HG02588 (cell line): ENCODE measurements around the gene RETREG1.
"Not testable (repeated sequence)": the region's sequence is repeated elsewhere in the genome, so short reads cannot be mapped to it uniquely, and the experiment has no call there.

Experiments
- ATAC-seq: cut with Tn5 transposase; IDR thresholded peaks from one replicate; pipeline ENCODE4 v1.9.1; 2021; ENCODE audit warnings: mild to moderate bottlenecking, moderate library complexity; ENCODE audit not compliant: unreplicated experiment

The RETREG1 gene

GRCh38 chr5:16558984-16559629 is 57.7 kb downstream of the RETREG1 start:
- no peak for ATAC-seq

GRCh38 chr5:16557477-16557876 is 59.3 kb downstream of the RETREG1 start:
- ATAC-seq = no peak

GRCh38 chr5:16554110-16554509 is 62.7 kb downstream of the RETREG1 start:
- ATAC-seq = no peak

- ATAC-seq = peak; percentile 78
These were observed 64.0 kb downstream of the RETREG1 start for GRCh38 chr5:16552666-16553343.

- no peak for ATAC-seq
These were observed 65.2 kb downstream of the RETREG1 start for GRCh38 chr5:16551628-16552027.

GRCh38 chr5:16550316-16550952 is 66.4 kb downstream of the RETREG1 start:
- ATAC-seq = peak; percentile 73

GRCh38 chr5:16549491-16550206 is 67.1 kb downstream of the RETREG1 start:
- ATAC-seq = no peak

GRCh38 chr5:16548812-16549211 is 68.0 kb downstream of the RETREG1 start:
- no peak for ATAC-seq

- no peak for ATAC-seq
These were observed 68.7 kb downstream of the RETREG1 start for GRCh38 chr5:16548115-16548514.

- ATAC-seq = no peak
These were observed 69.5 kb downstream of the RETREG1 start for GRCh38 chr5:16547200-16547842.

GRCh38 chr5:16546732-16547131 is 70.1 kb downstream of the RETREG1 start:
- no peak for ATAC-seq

- no peak for ATAC-seq
These were observed 72.0 kb downstream of the RETREG1 start for GRCh38 chr5:16544607-16545374.

- ATAC-seq = not testable (repeated sequence)
These were observed 73.6 kb downstream of the RETREG1 start for GRCh38 chr5:16543206-16543605.

GRCh38 chr5:16542236-16542635 is 74.6 kb downstream of the RETREG1 start:
- no peak for ATAC-seq

GRCh38 chr5:16541592-16541991 is 75.2 kb downstream of the RETREG1 start:
- not testable (repeated sequence) for ATAC-seq

- no peak for ATAC-seq
These were observed 76.4 kb downstream of the RETREG1 start for GRCh38 chr5:16540421-16540820.

GRCh38 chr5:16539169-16539666 is 77.6 kb downstream of the RETREG1 start:
- ATAC-seq = no peak

GRCh38 chr5:16538006-16538405 is 78.8 kb downstream of the RETREG1 start:
- ATAC-seq = no peak

GRCh38 chr5:16536818-16537217 is 80.0 kb downstream of the RETREG1 start:
- ATAC-seq = no peak

- no peak for ATAC-seq
These were observed 80.6 kb downstream of the RETREG1 start for GRCh38 chr5:16536246-16536645.
